Skin of body (tissue), 2 donors: ENCODE data around the gene GOLGA8J. TPM values are rescaled to one million over a fixed set of nuclear protein-coding genes. Genes with fewer than 3 reads are reported as not detected.
"Not testable (repeated sequence)": the region's sequence is repeated elsewhere in the genome, so short reads cannot be mapped to it uniquely, and the experiment has no call there.

Experiments used
- DNase-seq: peaks from one replicate; lab custom pipeline; 2025; lab: John Stamatoyannopoulos, UW
- total RNA-seq: library from RNA; depleted of rRNA; stranded (reverse); fragments of >200 nt; gene quantifications from one replicate; pipeline ENCODE4 v1.2.3, GENCODE V29; 2014

Gene GOLGA8J
- 0.30 TPM for total RNA-seq

DNA sequence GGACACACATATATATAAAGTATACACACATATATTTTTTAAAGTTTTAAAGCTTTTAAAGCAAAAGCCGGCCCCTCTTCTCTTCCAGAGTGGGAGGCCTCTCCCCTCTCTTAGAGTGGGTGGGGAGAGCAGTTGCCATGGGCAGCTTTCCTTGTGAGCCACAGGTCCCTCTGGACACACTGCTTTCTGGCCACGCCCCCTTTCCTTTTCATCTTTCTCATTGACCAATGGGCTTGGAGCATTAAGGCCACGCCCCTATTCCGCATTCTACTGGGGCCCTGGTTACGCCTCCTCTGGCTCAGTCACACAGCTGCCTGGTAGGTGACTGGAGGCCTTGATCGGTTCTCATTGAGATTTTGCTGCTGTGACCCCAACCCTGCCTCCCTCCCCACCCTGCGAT lies at the start of gene GOLGA8J:
Gene GOLGA8J, plus strand, starts transcription at position 301 of the 400 bp plus-strand sequence. Its CDS starts 98 bp downstream, at position 399.
- not testable (repeated sequence) for DNase-seq

DNA sequence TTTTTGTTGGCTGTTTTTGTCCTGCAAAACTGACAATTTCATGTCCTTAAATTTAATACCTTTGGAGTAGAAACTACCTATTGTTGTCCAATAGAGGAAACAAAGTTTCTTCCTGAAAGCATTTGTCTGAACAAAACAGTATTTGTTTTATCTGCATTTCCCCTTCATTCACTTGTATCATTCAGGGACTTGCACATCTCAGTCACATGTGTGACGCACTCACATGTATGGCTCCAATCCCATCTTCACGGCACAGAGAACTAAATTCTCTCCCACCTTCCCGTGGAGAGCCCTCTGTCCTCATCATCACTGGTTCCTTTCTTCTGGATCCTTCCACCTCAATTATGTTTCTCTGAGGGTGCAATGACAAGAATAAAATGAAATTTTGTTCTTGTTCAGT lies 49.5 kb upstream of the GOLGA8J start:
- DNase-seq = no peak

GRCh38 chr15:30033763-30034162 lies 49.0 kb upstream of the GOLGA8J start:
- DNase-seq = no peak

DNA sequence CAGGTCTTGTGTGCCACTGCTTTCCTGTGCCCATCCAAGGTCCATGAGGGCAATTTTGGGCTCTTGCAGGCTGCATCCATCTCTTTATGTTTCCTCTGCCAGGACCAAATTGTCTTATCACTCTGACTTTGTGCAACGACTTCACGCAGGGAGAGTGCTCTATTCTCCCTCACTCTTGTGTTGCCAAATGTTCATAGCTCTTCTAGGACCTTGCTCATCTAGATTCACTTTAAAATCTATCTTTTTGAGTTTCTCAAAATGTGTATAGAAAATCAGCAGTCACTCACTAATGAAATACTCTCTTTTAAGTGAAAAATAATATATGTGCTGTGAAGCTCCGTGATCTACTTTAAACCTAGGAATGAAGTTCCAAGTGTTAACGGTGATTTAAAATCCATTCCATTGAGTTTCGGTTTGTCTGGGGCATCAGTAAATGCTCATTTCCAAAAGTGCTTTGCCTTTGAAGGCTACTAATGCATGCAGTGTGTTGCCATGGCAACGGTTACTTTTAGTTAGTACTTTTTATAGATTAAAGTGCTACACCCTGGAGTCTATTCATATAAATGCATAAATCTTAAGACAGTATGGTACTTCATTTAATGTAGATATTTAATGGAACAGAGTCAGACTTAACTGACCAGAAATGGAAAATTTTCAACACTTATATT lies 46.6 kb upstream of the GOLGA8J start:
- DNase-seq = no peak

- DNase-seq = no peak
Observed at GRCh38 chr15:30038667-30039523, 43.9 kb upstream of the GOLGA8J start.

- no peak for DNase-seq
Observed at GRCh38 chr15:30041868-30042267, 40.9 kb upstream of the GOLGA8J start.

DNA sequence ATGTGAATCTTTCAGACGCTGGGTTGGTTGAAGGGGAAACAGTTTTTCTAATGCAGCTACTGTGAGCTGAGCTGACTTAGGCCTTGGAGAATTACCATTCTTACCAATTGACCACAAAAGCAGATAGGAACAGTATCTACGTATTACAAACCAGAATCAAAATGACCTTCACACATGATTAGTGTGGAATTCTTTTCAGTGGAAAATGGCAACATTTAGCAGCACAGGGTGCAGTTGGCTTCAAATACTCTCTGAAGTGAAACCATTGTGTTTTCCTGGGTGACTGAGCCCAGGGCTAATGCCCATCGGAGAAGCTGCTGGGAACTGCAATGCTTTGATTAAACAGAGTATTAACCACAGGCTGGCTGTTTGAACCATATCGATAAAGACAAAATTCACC lies 40.2 kb upstream of the GOLGA8J start:
- DNase-seq = no peak

DNA sequence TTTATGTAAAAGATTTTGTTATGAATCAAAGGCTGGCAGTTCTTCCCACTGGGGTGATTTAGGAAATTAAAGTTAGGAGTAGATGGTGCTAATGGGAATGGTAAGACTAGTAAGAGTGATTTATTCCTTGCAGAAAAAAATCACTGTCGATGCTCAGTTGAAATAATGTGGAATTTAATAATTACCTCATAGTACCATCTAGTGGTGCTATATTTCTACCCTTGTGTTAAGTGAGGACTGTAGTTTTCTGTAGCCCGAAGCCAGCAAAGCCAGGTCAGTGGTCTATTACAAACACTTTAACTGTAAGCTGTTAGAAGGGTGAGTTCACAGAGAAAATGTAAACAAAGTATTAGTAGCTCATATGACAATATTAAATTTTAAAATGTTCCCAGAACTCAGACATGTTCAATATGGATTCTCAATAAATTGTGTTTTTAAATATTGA lies 39.5 kb upstream of the GOLGA8J start:
- DNase-seq = no peak

GRCh38 chr15:30044377-30044776 lies 38.4 kb upstream of the GOLGA8J start:
- DNase-seq = no peak

DNA sequence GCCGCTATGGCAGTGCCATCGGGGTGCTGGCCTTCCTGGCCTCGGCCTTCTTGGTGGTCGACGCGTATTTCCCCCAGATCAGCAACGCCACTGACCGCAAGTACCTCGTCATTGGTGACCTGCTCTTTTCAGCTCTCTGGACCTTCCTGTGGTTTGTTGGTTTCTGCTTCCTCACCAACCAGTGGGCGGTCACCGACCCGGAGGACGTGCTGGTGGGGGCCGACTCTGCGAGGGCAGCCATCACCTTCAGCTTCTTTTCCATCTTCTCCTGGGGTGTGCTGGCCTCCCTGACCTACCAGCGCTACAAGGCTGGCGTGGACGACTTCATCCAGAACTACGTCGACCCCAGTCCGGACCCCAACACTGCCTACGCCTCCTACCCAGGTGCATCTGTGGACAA lies 37.9 kb upstream of the GOLGA8J start:
- DNase-seq = not testable (repeated sequence)

DNA sequence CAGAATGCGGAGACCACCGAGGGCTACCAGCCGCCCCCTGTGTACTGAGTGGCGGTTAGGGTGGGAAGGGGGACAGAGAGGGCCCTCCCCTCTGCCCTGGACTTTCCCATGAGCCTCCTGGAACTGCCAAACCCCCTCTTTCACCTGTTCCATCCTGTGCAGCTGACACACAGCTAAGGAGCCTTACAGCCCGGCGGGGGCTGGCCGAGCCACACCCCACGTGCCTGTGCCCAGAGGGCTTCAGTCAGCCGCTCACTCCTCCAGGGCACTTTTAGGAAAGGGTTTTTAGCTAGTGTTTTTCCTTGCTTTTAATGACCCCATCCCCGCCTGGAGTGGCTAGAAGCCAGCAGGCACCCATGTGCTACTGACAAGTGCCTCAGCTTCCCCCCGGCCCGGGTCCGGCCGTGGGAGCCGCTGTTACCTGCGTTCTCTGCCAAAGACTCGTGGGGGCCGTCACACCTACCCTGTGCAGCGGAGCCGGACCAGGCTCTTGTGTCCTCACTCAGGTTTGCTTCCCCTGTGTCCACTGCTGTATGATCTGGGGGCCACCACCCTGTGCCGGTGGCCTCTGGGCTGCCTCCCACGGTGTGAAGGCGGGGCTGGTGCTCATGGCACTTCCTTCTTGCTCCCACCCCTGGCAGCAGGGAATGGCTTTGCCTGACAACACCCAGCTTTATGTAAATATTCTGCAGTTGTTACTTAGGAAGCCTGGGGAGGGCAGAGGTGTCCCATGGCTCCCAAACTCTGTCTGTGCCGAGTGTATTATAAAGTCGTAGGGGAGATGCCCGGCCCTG lies 37.3 kb upstream of the GOLGA8J start:
- not testable (repeated sequence) for DNase-seq

- DNase-seq = no peak
Observed at GRCh38 chr15:30046430-30046829, 36.3 kb upstream of the GOLGA8J start.

DNA sequence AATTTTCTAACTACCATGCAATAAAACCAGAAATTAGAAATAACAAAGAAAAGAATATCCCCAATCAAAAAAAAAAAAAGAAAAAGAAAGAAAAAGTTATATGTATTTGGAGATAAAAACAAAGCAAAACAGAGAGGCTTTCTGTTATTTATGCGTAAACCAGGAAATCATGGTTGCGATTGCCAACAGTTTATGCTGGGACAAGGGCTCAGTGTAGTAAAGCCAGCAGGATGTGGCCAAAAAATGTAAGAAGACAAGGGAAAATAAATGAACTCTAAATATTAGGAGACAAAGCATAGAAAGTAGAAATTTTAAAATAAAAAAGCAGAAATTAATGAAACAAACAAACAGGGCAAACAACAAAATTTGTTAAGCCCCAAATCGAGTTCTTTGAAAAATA lies 27.2 kb upstream of the GOLGA8J start:
- no peak for DNase-seq

DNA sequence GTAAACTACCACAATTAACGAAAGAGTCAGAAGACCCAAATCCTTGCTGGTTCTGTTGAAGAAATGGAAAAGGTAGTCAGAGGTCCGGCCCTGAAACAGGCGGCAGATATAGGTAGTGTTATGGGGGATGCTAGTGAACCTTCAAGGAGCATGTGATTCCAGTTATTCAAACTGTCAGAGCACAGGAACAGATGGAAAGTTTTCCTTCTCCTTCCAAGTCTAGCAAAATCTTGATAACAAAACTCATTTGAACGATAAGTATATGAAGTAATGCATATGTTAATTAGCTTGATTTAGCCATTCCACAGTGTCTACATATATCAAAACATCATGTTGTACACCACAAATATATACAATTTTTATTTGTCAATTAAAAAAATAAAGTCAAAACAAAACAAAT lies 26.6 kb upstream of the GOLGA8J start:
- no peak for DNase-seq

DNA sequence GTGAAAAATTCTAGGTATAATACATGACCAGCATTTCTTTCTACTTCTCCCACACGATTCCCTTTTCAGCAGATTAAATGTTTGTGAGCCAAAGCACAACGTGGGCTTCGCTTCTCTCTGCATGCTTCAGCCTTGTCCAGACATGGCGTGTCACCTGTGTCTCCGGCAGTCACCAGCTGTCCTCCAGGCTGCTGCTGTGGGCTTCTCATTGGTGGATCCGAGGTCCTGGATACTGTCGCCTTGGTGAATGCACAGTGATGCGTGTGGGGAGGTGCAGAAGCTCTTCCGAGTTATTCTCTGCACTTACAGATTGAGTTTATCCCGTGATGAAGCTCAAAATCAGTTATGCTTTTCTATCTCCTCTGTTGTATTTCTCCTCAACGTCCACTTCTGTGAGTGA lies 23.0 kb upstream of the GOLGA8J start:
- DNase-seq = no peak

GRCh38 chr15:30062881-30063280 lies 19.9 kb upstream of the GOLGA8J start:
- DNase-seq = no peak

DNA sequence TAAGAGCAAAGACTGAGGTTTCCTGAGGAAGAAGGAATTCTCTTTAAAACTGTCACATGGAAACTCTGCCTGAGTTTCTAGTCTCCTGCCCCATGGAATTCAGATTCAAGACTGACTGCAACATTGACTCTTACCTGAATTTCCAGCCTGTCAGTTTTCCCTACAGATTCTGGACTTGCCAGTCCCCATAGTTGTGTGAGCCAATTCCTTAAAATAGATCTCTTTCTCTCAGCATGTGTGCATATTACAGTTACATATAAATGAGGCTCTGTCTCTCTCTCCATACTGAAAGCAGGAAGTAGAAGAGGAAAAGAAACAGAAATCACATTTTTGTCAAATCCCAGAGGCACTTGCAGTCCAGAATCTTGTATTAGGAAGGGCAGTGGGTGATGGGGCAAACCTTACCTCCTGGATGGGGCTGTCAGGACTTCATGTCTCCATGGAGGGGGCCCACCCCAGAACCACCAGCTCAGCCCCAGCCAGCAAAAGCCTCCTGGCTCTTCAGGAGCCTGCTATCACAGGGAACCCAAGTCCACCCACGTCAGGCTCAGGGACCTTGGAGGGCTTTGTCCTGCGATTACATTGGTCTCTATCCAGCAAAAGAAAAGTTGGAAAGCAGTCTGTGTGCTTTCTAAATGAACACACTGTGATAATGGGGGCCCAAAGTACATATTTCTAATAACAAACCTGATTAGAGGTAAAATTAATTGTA lies 18.8 kb upstream of the GOLGA8J start:
- peak; percentile 45 for DNase-seq

GRCh38 chr15:30065025-30065801 lies 17.5 kb upstream of the GOLGA8J start:
- peak; percentile 14 for DNase-seq

DNA sequence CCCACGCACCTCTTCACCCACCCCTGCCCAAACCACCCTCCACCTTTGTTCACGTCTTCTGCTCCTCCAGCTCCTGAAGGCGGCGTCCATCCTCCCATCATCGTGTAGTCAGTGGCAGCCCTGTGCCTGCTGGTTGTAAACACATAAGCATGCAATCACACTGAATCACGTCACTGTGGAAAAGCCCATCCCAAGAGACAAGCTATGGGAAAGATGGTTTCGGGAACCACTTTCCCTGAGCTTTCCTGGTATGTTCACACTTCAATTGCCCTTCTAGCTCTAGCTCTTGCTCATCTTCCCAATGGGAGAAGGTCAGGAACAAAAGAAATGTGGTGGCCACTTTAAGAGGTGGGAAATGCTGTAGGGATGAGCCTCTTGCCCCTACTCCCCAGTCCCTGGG lies 14.4 kb upstream of the GOLGA8J start:
- DNase-seq = no peak

DNA sequence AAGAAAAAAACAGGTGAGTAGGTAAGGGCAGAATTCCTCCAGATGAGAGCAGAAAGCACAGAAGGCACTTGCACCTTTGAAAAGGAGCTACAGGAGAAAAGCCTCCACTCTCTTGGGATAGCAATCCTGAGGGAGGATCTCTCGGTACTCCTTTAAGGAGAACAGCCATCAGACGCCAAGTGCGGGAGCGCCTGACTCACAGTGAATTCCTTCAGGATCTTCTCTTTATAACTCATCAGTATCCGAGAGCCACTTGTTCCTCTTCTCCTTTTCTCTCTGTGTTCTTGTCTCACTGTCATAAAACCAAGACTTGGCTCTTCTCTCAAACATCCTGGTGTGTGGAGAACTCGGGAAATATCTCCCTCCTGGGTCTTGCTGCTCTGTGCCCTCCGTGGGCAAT lies 10.1 kb upstream of the GOLGA8J start:
- DNase-seq = no peak

GRCh38 chr15:30073915-30074314 lies 8.8 kb upstream of the GOLGA8J start:
- DNase-seq = no peak
